BJ (cell line): Measurements from ENCODE around the gene SH3D19. TPM values are rescaled to one million over a fixed set of nuclear protein-coding genes. Genes with fewer than 3 reads are reported as not detected.

Experiments
- CTCF ChIA-PET: fragments of 350-600 bp; formaldehyde crosslinking; extraction: SDS; loops from one replicate; lab custom pipeline; 2021; ENCODE audit warnings: antibody characterized with exemption, inconsistent platforms; lab: Yijun Ruan, JAX
- POLR2A ChIA-PET: fragments of 300-600 bp; sonication (Branson Sonifier 250); formaldehyde crosslinking; extraction: SDS; loops from one replicate; lab custom pipeline; 2021; ENCODE audit warnings: antibody characterized with exemption; lab: Charles Lee
- DNase-seq: peaks from one replicate; pipeline ENCODE4 v3.0.0-alpha.2; 2011; ENCODE audit warnings: low read depth
- H3K27me3 ChIP-seq: 2 replicates; pipeline ENCODE4 v1.6.0; 2011; ENCODE audit warnings: low read length; ENCODE audit not compliant: control insufficient read depth, insufficient read depth
- H3K36me3 ChIP-seq: 2 replicates; pipeline ENCODE4 v1.5.1; 2011; ENCODE audit warnings: low read length; ENCODE audit not compliant: control insufficient read depth, insufficient read depth
- H3K4me3 ChIP-seq: 2 replicates; pipeline ENCODE4 v1.5.1; 2011; ENCODE audit warnings: low read depth, mild to moderate bottlenecking, control low read depth, low read length
- CTCF ChIP-seq: IDR thresholded peaks from 2 replicates; pipeline ENCODE4 v1.5.1; 2011; ENCODE audit warnings: low read depth, mild to moderate bottlenecking, control low read depth, inconsistent platforms, low read length, moderate library complexity; ENCODE audit not compliant: insufficient read depth
- polyA plus RNA-seq: library from polyadenylated mRNA; depleted of rRNA; stranded (reverse); fragments of >200 nt; gene quantifications from 2 replicates; pipeline ENCODE4 v1.2.3, GENCODE V29; 2011

The SH3D19 gene
- polyA plus RNA-seq, 1 experiment = 16.2 TPM

- CTCF ChIA-PET = interaction anchor here (0.5 to 1.1 kb wide), 2 partner anchors 8 to 24 kb away, joined by 3 to 5 read pairs; no protein-coding TSS in a partner anchor
- Histone ChIP-seq H3K27me3 (no peaks in the 10 kb centered on the region), H3K36me3 (no peaks in the 10 kb centered on the region), H3K4me3 (no peak overlapping the region)
- TF ChIP-seq CTCF = no peak
- no peak for DNase-seq
- POLR2A ChIA-PET = no interaction called here
These were observed 140.6 kb downstream of the SH3D19 start for GRCh38 chr4:151184523-151185458.

- DNase-seq = no peak
- no peak for TF ChIP-seq CTCF
- ChIA-PET POLR2A (no interaction called here), CTCF (interaction anchor here (0.9 kb wide), 1 partner anchor 13 kb away, joined by 3 read pairs; no protein-coding TSS in a partner anchor)
- Histone ChIP-seq H3K36me3 (no peaks in the 10 kb centered on the region), H3K27me3 (no peaks in the 10 kb centered on the region), H3K4me3 (no peak overlapping the region)
These were observed 142.9 kb downstream of the SH3D19 start for GRCh38 chr4:151182455-151182996.

GRCh38 chr4:151176685-151177084 lies 148.7 kb downstream of the SH3D19 start:
- ChIA-PET CTCF (interaction anchor here (1.3 kb wide), 1 partner anchor 19 kb away, joined by 3 read pairs; no protein-coding TSS in a partner anchor), POLR2A (no interaction called here)
- no peak for TF ChIP-seq CTCF
- Histone ChIP-seq H3K36me3 (no peaks in the 10 kb centered on the region; the same call in 1 of the 2 replicates), H3K4me3 (no peak overlapping the region), H3K27me3 (no peaks in the 10 kb centered on the region)
- no peak for DNase-seq

GRCh38 chr4:151175754-151176631 lies 149.4 kb downstream of the SH3D19 start:
- no peak for DNase-seq
- no peaks in the 10 kb centered on the region for H3K27me3 ChIP-seq
- ChIA-PET CTCF (interaction anchor here (1.3 kb wide), 1 partner anchor 20 kb away, joined by 3 read pairs; no protein-coding TSS in a partner anchor), POLR2A (no interaction called here)
- H3K36me3 ChIP-seq = no peaks in the 10 kb centered on the region; the same call in 1 of the 2 replicates
- H3K4me3 ChIP-seq = no peak overlapping the region
- TF ChIP-seq CTCF = no peak
